ENCODE data around the gene DEGS2. TPM values are rescaled to one million over a fixed set of nuclear protein-coding genes. Genes with fewer than 3 reads are reported as not detected.
A peak's percentile ranks its signal among the peaks of the same experiment; 100 is the strongest.

The DEGS2 gene
- total and polyA plus RNA-seq, 2 of the 13 experiments (the other 11 are each of a cell fraction or from before 2014, with no cell fraction given), result 0.09 TPM

GRCh38 chr14:100144996-100145646 is 14.3 kb downstream of the DEGS2 start (continued):
- TF ChIP-seq, protein P1, sequence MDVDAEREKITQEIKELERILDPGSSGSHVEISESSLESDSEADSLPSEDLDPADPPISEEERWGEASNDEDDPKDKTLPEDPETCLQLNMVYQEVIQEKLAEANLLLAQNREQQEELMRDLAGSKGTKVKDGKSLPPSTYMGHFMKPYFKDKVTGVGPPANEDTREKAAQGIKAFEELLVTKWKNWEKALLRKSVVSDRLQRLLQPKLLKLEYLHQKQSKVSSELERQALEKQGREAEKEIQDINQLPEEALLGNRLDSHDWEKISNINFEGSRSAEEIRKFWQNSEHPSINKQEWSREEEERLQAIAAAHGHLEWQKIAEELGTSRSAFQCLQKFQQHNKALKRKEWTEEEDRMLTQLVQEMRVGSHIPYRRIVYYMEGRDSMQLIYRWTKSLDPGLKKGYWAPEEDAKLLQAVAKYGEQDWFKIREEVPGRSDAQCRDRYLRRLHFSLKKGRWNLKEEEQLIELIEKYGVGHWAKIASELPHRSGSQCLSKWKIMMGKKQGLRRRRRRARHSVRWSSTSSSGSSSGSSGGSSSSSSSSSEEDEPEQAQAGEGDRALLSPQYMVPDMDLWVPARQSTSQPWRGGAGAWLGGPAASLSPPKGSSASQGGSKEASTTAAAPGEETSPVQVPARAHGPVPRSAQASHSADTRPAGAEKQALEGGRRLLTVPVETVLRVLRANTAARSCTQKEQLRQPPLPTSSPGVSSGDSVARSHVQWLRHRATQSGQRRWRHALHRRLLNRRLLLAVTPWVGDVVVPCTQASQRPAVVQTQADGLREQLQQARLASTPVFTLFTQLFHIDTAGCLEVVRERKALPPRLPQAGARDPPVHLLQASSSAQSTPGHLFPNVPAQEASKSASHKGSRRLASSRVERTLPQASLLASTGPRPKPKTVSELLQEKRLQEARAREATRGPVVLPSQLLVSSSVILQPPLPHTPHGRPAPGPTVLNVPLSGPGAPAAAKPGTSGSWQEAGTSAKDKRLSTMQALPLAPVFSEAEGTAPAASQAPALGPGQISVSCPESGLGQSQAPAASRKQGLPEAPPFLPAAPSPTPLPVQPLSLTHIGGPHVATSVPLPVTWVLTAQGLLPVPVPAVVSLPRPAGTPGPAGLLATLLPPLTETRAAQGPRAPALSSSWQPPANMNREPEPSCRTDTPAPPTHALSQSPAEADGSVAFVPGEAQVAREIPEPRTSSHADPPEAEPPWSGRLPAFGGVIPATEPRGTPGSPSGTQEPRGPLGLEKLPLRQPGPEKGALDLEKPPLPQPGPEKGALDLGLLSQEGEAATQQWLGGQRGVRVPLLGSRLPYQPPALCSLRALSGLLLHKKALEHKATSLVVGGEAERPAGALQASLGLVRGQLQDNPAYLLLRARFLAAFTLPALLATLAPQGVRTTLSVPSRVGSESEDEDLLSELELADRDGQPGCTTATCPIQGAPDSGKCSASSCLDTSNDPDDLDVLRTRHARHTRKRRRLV (CRISPR knock-in tag; IDR thresholded peaks at IDR 0.05), result no peak
- TF ChIP-seq, protein P2, sequence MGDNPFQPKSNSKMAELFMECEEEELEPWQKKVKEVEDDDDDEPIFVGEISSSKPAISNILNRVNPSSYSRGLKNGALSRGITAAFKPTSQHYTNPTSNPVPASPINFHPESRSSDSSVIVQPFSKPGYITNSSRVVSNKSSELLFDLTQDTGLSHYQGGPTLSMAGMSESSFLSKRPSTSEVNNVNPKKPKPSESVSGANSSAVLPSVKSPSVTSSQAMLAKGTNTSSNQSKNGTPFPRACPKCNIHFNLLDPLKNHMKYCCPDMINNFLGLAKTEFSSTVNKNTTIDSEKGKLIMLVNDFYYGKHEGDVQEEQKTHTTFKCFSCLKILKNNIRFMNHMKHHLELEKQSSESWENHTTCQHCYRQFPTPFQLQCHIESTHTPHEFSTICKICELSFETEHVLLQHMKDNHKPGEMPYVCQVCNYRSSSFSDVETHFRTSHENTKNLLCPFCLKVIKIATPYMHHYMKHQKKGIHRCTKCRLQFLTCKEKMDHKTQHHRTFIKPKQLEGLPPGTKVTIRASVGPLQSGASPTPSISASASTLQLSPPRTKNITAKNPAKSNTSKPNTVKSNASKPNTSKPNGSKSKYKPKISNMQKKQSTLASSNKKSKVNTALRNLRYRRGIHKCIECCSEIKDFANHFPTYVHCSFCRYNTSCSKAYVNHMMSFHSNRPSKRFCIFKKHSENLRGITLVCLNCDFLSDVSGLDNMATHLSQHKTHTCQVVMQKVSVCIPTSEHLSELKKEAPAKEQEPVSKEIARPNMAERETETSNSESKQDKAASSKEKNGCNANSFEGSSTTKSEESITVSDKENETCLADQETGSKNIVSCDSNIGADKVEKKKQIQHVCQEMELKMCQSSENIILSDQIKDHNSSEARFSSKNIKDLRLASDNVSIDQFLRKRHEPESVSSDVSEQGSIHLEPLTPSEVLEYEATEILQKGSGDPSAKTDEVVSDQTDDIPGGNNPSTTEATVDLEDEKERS (CRISPR knock-in tag; IDR thresholded peaks at IDR 0.05), result peak; percentile 20; the same call in 1 of the 2 replicates
- TF ChIP-seq WIZ (CRISPR knock-in tag; IDR thresholded peaks at IDR 0.05) (no peak), POLR2AphosphoS5 (IDR thresholded peaks at IDR 0.05; ENCODE audit: low read depth, low read length) (peak; percentile 79; the same call in 1 of the 2 replicates), SSRP1 (CRISPR knock-in tag; IDR thresholded peaks at IDR 0.05) (no peak), MBNL3 (CRISPR knock-in tag; conservative IDR thresholded peaks at IDR 0.05) (no peak), NRL (CRISPR knock-in tag; IDR thresholded peaks at IDR 0.05; ENCODE audit: borderline replicate concordance) (peak; percentile 88), PRMT3 (CRISPR knock-in tag; IDR thresholded peaks at IDR 0.05; ENCODE audit: borderline replicate concordance, low read depth) (peak; percentile 66; the same call in 1 of the 2 replicates), AGO1 (IDR thresholded peaks at IDR 0.05; ENCODE audit: low read depth, low read length, poor library complexity, severe bottlenecking) (peak; percentile 52), GATAD2A (CRISPR knock-in tag; IDR thresholded peaks at IDR 0.05) (peak; percentile 75), KAT7 (CRISPR knock-in tag; IDR thresholded peaks at IDR 0.05; ENCODE audit: borderline replicate concordance) (no peak; the same call in 1 of the 2 replicates), GABPA (IDR thresholded peaks at IDR 0.05; ENCODE audit: low read depth, low read length) (no peak), GABPA (CRISPR knock-in tag; IDR thresholded peaks at IDR 0.05; ENCODE audit: low read depth) (peak; percentile 57; the same call in 1 of the 2 replicates), ZFX (CRISPR knock-in tag; IDR thresholded peaks at IDR 0.05; ENCODE audit: low read depth) (peak; percentile 96), ZNF207 (IDR thresholded peaks at IDR 0.05; ENCODE audit: borderline replicate concordance) (no peak), KMT2B (CRISPR knock-in tag; IDR thresholded peaks at IDR 0.05) (no peak), FOSL1 (CRISPR knock-in tag; IDR thresholded peaks at IDR 0.05; ENCODE audit: borderline replicate concordance) (no peak)
- TF ChIP-seq, protein P3, sequence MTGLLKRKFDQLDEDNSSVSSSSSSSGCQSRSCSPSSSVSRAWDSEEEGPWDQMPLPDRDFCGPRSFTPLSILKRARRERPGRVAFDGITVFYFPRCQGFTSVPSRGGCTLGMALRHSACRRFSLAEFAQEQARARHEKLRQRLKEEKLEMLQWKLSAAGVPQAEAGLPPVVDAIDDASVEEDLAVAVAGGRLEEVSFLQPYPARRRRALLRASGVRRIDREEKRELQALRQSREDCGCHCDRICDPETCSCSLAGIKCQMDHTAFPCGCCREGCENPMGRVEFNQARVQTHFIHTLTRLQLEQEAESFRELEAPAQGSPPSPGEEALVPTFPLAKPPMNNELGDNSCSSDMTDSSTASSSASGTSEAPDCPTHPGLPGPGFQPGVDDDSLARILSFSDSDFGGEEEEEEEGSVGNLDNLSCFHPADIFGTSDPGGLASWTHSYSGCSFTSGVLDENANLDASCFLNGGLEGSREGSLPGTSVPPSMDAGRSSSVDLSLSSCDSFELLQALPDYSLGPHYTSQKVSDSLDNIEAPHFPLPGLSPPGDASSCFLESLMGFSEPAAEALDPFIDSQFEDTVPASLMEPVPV (CRISPR knock-in tag; IDR thresholded peaks at IDR 0.05), result no peak
- TF ChIP-seq, protein P4, sequence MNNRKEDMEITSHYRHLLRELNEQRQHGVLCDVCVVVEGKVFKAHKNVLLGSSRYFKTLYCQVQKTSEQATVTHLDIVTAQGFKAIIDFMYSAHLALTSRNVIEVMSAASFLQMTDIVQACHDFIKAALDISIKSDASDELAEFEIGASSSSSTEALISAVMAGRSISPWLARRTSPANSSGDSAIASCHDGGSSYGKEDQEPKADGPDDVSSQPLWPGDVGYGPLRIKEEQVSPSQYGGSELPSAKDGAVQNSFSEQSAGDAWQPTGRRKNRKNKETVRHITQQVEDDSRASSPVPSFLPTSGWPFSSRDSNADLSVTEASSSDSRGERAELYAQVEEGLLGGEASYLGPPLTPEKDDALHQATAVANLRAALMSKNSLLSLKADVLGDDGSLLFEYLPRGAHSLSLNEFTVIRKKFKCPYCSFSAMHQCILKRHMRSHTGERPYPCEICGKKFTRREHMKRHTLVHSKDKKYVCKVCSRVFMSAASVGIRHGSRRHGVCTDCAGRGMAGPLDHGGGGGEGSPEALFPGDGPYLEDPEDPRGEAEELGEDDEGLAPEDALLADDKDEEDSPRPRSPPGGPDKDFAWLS (CRISPR knock-in tag; IDR thresholded peaks at IDR 0.05; ENCODE audit: borderline replicate concordance), result no peak

Measured in HepG2 (cell line).